GM10266 (cell line): ENCODE measurements around the gene BOLA3.

ENCODE experiments used
- DNase-seq: peaks from one replicate; pipeline ENCODE4 v3.0.0; 2012; ENCODE audit errors: extremely low spot score
- TF ChIP-seq, protein P1 (sequence below): IDR thresholded peaks from 2 replicates; pipeline ENCODE4 v1.5.1; 2012; ENCODE audit warnings: mild to moderate bottlenecking, low read depth; ENCODE audit not compliant: control insufficient read depth, insufficient read depth; ENCODE audit errors: missing control alignments

The BOLA3 gene

DNA sequence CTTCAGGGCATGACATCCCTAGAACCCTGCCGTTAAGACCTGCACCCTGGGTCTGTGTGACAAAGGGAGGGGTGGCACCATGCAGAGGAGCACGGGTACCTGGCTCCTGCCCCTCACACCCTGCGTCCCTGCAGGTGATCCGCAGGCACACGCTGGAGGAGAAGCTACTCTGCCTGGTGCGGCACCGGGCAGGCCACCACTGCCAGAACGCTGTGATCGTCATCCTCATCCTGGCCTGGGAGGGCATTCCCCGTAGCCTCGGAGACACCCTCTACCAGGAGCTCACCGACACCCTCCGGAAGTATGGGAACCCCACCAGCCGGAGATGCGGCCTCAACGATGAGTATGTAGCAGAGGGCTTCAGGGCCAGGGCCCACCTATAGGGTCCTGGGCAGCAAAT lies 60.0 kb downstream of the BOLA3 start:
- TF ChIP-seq, protein P1, sequence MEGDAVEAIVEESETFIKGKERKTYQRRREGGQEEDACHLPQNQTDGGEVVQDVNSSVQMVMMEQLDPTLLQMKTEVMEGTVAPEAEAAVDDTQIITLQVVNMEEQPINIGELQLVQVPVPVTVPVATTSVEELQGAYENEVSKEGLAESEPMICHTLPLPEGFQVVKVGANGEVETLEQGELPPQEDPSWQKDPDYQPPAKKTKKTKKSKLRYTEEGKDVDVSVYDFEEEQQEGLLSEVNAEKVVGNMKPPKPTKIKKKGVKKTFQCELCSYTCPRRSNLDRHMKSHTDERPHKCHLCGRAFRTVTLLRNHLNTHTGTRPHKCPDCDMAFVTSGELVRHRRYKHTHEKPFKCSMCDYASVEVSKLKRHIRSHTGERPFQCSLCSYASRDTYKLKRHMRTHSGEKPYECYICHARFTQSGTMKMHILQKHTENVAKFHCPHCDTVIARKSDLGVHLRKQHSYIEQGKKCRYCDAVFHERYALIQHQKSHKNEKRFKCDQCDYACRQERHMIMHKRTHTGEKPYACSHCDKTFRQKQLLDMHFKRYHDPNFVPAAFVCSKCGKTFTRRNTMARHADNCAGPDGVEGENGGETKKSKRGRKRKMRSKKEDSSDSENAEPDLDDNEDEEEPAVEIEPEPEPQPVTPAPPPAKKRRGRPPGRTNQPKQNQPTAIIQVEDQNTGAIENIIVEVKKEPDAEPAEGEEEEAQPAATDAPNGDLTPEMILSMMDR: no peak
- no peak for DNase-seq

DNA sequence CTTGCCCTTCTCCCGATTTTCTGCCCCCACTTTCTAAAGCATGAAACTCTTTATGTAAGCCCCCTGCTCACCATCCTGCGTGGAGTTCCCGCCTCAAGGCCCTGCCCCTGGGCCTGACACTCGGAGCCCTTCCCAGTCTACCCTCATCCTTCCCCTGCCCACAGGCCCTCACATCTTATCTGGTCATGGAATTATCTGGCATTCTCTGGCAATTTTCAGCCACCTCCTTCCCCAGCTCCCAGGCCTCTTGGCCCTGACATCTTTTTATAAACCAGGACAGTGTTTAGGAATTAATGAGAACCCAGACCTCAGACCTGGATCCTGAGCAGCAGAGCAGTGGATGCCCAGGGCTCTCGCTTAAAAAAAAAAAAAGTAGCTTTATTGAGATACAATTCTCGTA lies 61.7 kb downstream of the BOLA3 start:
- TF ChIP-seq, protein P1: no peak
- no peak for DNase-seq
